ENCODE measurements around the gene ABCB9.

ABCB9 gene

GRCh38 chr12:122921917-122922316 lies 44.3 kb downstream of the ABCB9 start:
- no peaks in the 10 kb centered on the region for H3K9me3 ChIP-seq
- H3K36me3 ChIP-seq, result no peaks in the 10 kb centered on the region
- no peak for TF ChIP-seq CTCF (IDR thresholded peaks at IDR 0.05)
- peaks cover 6 to 7% of the 10 kb centered on the region in 2 experiments for H3K4me1 ChIP-seq (ENCODE audit: control insufficient read depth in 1 of 2, insufficient read depth in 1 of 2, low read depth in 1 of 2, low read length in 1 of 2)
- H3K27ac ChIP-seq, result no peak overlapping the region
- no peaks in the 10 kb centered on the region for H3K27me3 ChIP-seq
- H3K4me3 ChIP-seq (ENCODE audit: low read depth in 1 of 2, low read length in 1 of 2), result no peak overlapping the region

GRCh38 chr12:122920687-122921086 lies 45.6 kb downstream of the ABCB9 start:
- Histone ChIP-seq H3K4me1 (ENCODE audit: control insufficient read depth in 1 of 2, insufficient read depth in 1 of 2, low read depth in 1 of 2, low read length in 1 of 2) (peaks cover 6 to 7% of the 10 kb centered on the region in 2 experiments), H3K4me3 (ENCODE audit: low read depth in 1 of 2, low read length in 1 of 2) (no peak overlapping the region), H3K9me3 (no peaks in the 10 kb centered on the region), H3K27ac (no peak overlapping the region), H3K36me3 (no peaks in the 10 kb centered on the region), H3K27me3 (no peaks in the 10 kb centered on the region)
- no peak for TF ChIP-seq CTCF (IDR thresholded peaks at IDR 0.05)

DNA sequence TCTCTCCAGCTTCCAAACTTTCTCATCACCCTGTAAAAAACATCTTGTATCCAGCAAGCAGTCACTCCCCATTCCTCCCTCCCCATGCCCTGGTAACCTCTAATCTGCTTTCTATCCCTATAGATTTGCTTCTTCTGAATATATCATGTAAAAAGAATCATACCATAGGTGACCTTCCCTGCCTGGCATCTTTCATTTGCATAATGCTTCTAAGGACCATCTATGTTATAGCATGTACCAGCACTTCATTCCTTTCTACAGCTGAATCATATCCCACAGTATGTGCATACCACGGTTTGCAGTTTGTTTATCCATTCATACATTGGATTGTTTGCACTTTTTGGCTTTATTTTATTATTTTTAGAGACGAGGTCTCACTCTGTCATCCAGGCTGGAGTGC lies 47.4 kb downstream of the ABCB9 start:
- Histone ChIP-seq H3K4me1 (ENCODE audit: control insufficient read depth in 1 of 2, insufficient read depth in 1 of 2, low read depth in 1 of 2, low read length in 1 of 2) (peaks cover 6 to 7% of the 10 kb centered on the region in 2 experiments), H3K27me3 (no peaks in the 10 kb centered on the region), H3K36me3 (no peaks in the 10 kb centered on the region), H3K27ac (no peak overlapping the region), H3K4me3 (ENCODE audit: low read depth in 1 of 2, low read length in 1 of 2) (no peak overlapping the region), H3K9me3 (no peaks in the 10 kb centered on the region)
- no peak for TF ChIP-seq CTCF (IDR thresholded peaks at IDR 0.05)

DNA sequence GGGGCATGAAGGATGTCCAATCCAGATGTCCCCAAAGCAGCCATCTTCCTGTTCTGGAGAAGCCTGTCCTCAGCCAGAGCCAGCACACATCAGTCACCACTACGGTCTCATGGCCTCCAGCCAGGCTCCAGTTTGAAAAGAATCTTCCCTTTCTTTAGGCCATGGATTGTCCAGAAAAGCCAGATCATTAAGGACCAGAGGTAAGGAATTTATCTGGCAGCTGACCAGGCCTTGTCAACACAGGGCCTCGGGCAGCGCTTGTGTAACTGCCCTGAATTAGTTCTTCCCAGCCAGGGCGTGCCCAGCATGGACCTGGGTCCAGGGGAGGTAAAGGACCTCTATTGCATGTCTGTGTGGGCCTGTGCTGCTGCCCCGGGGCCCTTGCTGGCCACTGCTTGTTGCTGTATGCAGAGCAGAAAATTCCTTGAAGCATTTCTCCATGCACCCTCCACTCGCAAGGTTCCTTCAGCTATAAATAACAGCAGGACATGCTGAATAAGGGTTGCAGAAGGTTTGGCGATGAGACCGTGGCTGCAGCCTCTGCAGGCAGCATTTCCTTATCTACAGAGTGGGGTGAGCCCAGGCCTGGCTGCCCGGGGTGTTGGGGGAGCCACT lies 48.6 kb downstream of the ABCB9 start:
- H3K27me3 ChIP-seq, result no peaks in the 10 kb centered on the region
- H3K36me3 ChIP-seq, result no peaks in the 10 kb centered on the region
- peaks cover 6 to 7% of the 10 kb centered on the region in 2 experiments for H3K4me1 ChIP-seq (ENCODE audit: control insufficient read depth in 1 of 2, insufficient read depth in 1 of 2, low read depth in 1 of 2, low read length in 1 of 2)
- no peak overlapping the region for H3K4me3 ChIP-seq (ENCODE audit: low read depth in 1 of 2, low read length in 1 of 2)
- no peak overlapping the region for H3K27ac ChIP-seq
- H3K9me3 ChIP-seq, result no peaks in the 10 kb centered on the region
- no peak for TF ChIP-seq CTCF (IDR thresholded peaks at IDR 0.05)

DNA sequence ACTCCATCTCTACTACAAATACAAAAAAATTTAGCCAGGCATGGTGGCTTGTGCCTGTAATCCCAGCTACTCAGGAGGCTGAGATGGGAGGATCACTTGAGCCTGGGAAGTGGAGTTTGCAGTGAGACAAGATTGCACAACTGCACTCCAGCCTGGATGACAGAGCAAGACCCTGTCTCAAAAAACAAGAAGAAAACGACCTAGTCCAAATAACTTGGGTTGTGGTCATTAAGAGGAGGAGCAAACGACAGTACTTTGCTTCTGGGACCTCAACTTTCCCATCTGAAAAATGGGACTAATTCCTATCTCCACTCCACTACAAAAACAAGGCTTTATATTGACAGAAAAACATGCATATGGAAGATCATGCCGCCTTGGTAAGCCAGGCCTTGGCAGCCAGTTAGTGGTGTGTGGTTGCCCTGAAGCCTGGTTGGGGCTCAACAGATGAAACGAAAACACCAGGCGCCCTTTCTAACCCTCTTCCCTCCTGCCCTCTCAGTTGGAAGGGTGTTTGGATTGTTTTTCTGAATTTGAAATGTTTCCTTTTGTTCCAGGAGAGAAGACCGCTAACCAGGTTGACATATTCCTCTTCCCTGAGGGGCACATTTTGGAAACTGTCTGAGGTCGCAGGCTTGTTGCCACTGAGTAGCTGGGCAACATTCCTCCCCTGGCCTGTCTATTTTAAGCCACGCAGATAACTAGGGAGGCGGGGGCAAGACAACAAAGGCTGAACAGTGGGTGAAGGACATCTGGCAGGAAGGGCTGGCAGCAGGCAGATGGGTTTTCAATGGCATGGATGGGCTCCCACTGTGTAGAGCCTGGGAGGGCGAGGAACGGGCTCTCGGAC lies 56.6 kb downstream of the ABCB9 start:
- no peaks in the 10 kb centered on the region for H3K9me3 ChIP-seq
- H3K27me3 ChIP-seq, result no peaks in the 10 kb centered on the region
- no peak overlapping the region for H3K27ac ChIP-seq
- H3K36me3 ChIP-seq, result no peaks in the 10 kb centered on the region
- no peak overlapping the region for H3K4me3 ChIP-seq (ENCODE audit: low read depth in 1 of 2, low read length in 1 of 2)
- H3K4me1 ChIP-seq (ENCODE audit: control insufficient read depth in 1 of 2, insufficient read depth in 1 of 2, low read depth in 1 of 2, low read length in 1 of 2), result peaks cover 8 to 11% of the 10 kb centered on the region in 2 experiments
- no peak for TF ChIP-seq CTCF (IDR thresholded peaks at IDR 0.05)

Measured in neutrophil (primary cell).